H1 (cell line): Measurements from ENCODE around the gene TIA1. TPM values are rescaled to one million over a fixed set of nuclear protein-coding genes. Genes with fewer than 3 reads are reported as not detected.
"Not testable (repeated sequence)": the region's sequence is repeated elsewhere in the genome, so short reads cannot be mapped to it uniquely, and the experiment has no call there.

Experiments
- CTCF ChIA-PET: fragments of 300-600 bp; sonication (Branson Sonifier 250); formaldehyde crosslinking; loops from one replicate; lab custom pipeline; 2021; ENCODE audit not compliant: partially characterized antibody; lab: Charles Lee
- POLR2A ChIA-PET: fragments of 300-600 bp; sonication (Branson Sonifier 250); formaldehyde crosslinking; loops from one replicate; lab custom pipeline; 2021; ENCODE audit warnings: inconsistent platforms; ENCODE audit not compliant: partially characterized antibody; lab: Charles Lee
- DNase-seq, 2 experiments: peaks; one replicate each; pipeline versions ENCODE4 v3.0.0 to v3.0.0-alpha.2; 2010 to 2022; ENCODE audit warnings: low spot score in 2 of 2, low read depth in 1 of 2, mixed read lengths in 1 of 2
- FAIRE-seq: peaks from 2 replicates; lab custom pipeline; 2011; peaks lifted over from hg19 to GRCh38; lab: Jason Lieb, UNC
- H2AFZ ChIP-seq: 2 replicates; pipeline ENCODE4 v1.8.1; 2012; ENCODE audit warnings: low read length, inconsistent platforms
- H2AK5ac ChIP-seq: 2 replicates; pipeline ENCODE4 v1.6.1; 2013; ENCODE audit warnings: low read depth, low read length
- H2BK120ac ChIP-seq: replicated peaks from 2 replicates; pipeline ENCODE3; 2013; ENCODE audit warnings: low read depth, low read length, inconsistent platforms
- H2BK12ac ChIP-seq: 2 replicates; pipeline ENCODE4 v1.6.1; 2013; ENCODE audit warnings: low read depth, low read length
- H2BK15ac ChIP-seq: 2 replicates; pipeline ENCODE4 v1.6.1; 2013; ENCODE audit warnings: low read length
- H2BK20ac ChIP-seq: 2 replicates; pipeline ENCODE4 v1.6.1; 2013; ENCODE audit warnings: low read length
- H2BK5ac ChIP-seq: 2 replicates; pipeline ENCODE4 v1.6.1; 2013; ENCODE audit warnings: low read depth, low read length
- H3K14ac ChIP-seq: 2 replicates; pipeline ENCODE4 v1.6.1; 2013; ENCODE audit warnings: inconsistent platforms; ENCODE audit not compliant: insufficient read length
- H3K18ac ChIP-seq: 2 replicates; pipeline ENCODE4 v1.6.1; 2013; ENCODE audit warnings: low read length; ENCODE audit errors: extremely low read depth
- H3K23ac ChIP-seq: 2 replicates; pipeline ENCODE4 v1.6.1; 2013; ENCODE audit warnings: inconsistent platforms; ENCODE audit not compliant: insufficient read length
- H3K23me2 ChIP-seq: 2 replicates; pipeline ENCODE4 v1.6.1; 2013; ENCODE audit warnings: low read depth, low read length
- H3K27ac ChIP-seq: 2 replicates; pipeline ENCODE4 v1.6.1; 2011; ENCODE audit warnings: low read depth, low read length, inconsistent platforms
- H3K27me3 ChIP-seq, 4 experiments: replicated peaks in 1 of 4; 1 replicate in 1 of 4; 2 replicates in 3 of 4; pipeline versions ENCODE4 v1.6.1 to v1.8.1; 2011 to 2013; ENCODE audit warnings: low read length in 3 of 4, mild to moderate bottlenecking in 3 of 4, inconsistent platforms in 2 of 4, mixed read lengths in 2 of 4, moderate library complexity in 1 of 4; ENCODE audit not compliant: control insufficient read depth in 3 of 4, insufficient read depth in 3 of 4; ENCODE audit errors: extremely low read depth in 1 of 4
- H3K36me3 ChIP-seq, 4 experiments: 2 replicates each; pipeline versions ENCODE4 v1.6.1 to v1.8.1; 2011 to 2013; ENCODE audit warnings: mild to moderate bottlenecking in 4 of 4, low read length in 3 of 4, moderate library complexity in 2 of 4, control low read depth in 1 of 4, inconsistent platforms in 1 of 4; ENCODE audit not compliant: insufficient read depth in 4 of 4, control insufficient read depth in 2 of 4
- H3K4ac ChIP-seq: replicated peaks from 2 replicates; pipeline ENCODE3; 2013; ENCODE audit warnings: low read length, low read depth, mixed read lengths, inconsistent platforms; ENCODE audit not compliant: insufficient read length
- H3K4me1 ChIP-seq, 4 experiments: replicated peaks in 1 of 4; 1 replicate in 1 of 4; 2 replicates in 3 of 4; pipeline versions ENCODE4 v1.6.1 to v1.8.1; 2011 to 2013; ENCODE audit warnings: low read length in 3 of 4, inconsistent platforms in 2 of 4, mixed read lengths in 1 of 4; ENCODE audit not compliant: insufficient read depth in 4 of 4, control insufficient read depth in 3 of 4
- H3K4me2 ChIP-seq, 2 experiments: 2 replicates each; pipeline versions ENCODE4 v1.6.1 to v1.8.1; 2011 to 2013; ENCODE audit warnings: low read depth in 2 of 2, low read length in 2 of 2, control low read depth in 1 of 2, inconsistent platforms in 1 of 2, mild to moderate bottlenecking in 1 of 2; ENCODE audit not compliant: insufficient read depth in 1 of 2
- H3K4me3 ChIP-seq, 4 experiments: fragments of 200-600, 300-600 bp in 1 of 4; sonication (generic), shearing (Covaris generic), sonication (Bioruptor Twin) in 1 of 4; 2 replicates each; pipeline versions ENCODE4 v1.5.1 to v1.8.1; 2011 to 2016; ENCODE audit warnings: low read length in 4 of 4, low read depth in 3 of 4, control low read depth in 2 of 4, inconsistent platforms in 2 of 4, mild to moderate bottlenecking in 2 of 4, mixed read lengths in 1 of 4, moderate library complexity in 1 of 4; ENCODE audit not compliant: insufficient read depth in 2 of 4; ENCODE audit errors: extremely low read depth in 1 of 4
- H3K56ac ChIP-seq: replicated peaks from 2 replicates; pipeline ENCODE3; 2013; ENCODE audit warnings: low read depth, mild to moderate bottlenecking, mixed read lengths, low read length, inconsistent platforms; ENCODE audit not compliant: insufficient read length
- H3K79me1 ChIP-seq: 2 replicates; pipeline ENCODE4 v1.6.1; 2013; ENCODE audit warnings: low read depth, low read length, control low read depth
- H3K79me2 ChIP-seq, 2 experiments: 2 replicates each; pipeline versions ENCODE4 v1.6.1 to v1.8.1; 2012 to 2013; ENCODE audit warnings: low read length in 2 of 2, mild to moderate bottlenecking in 2 of 2, inconsistent platforms in 1 of 2; ENCODE audit not compliant: insufficient read depth in 2 of 2, control insufficient read depth in 1 of 2
- H3K9ac ChIP-seq, 4 experiments: replicated peaks in 1 of 4; 1 replicate in 1 of 4; 2 replicates in 3 of 4; pipeline versions ENCODE4 v1.6.1 to v1.8.1; 2011 to 2013; ENCODE audit warnings: low read depth in 3 of 4, low read length in 3 of 4, control low read depth in 2 of 4, mild to moderate bottlenecking in 2 of 4, moderate library complexity in 2 of 4, inconsistent platforms in 1 of 4; ENCODE audit errors: extremely low read depth in 1 of 4
- H3K9me3 ChIP-seq, 2 experiments: 2 replicates each; pipeline versions ENCODE4 v1.6.1 to v1.8.1; 2012 to 2013; ENCODE audit warnings: mild to moderate bottlenecking in 2 of 2, moderate library complexity in 2 of 2, control low read depth in 1 of 2, inconsistent platforms in 1 of 2, low read depth in 1 of 2, low read length in 1 of 2, mixed read lengths in 1 of 2; ENCODE audit not compliant: insufficient read depth in 2 of 2
- H4K20me1 ChIP-seq, 2 experiments: replicated peaks in 1 of 2; 2 replicates each; pipeline versions ENCODE3 to v1.8.1; 2011 to 2013; ENCODE audit warnings: inconsistent platforms in 2 of 2, low read length in 2 of 2, mild to moderate bottlenecking in 1 of 2; ENCODE audit not compliant: insufficient read depth in 2 of 2, control insufficient read depth in 1 of 2
- H4K5ac ChIP-seq: 2 replicates; pipeline ENCODE4 v1.6.1; 2013; ENCODE audit warnings: low read length, low read depth, mixed read lengths, inconsistent platforms; ENCODE audit not compliant: insufficient read length
- H4K8ac ChIP-seq: 2 replicates; pipeline ENCODE4 v1.8.0; 2013; ENCODE audit warnings: mild to moderate bottlenecking, moderate library complexity, low read length, inconsistent platforms; ENCODE audit not compliant: insufficient read depth; ENCODE audit errors: extremely low read depth
- H4K91ac ChIP-seq: replicated peaks from 2 replicates; pipeline ENCODE3; 2013; ENCODE audit warnings: low read length, mixed read lengths, inconsistent platforms; ENCODE audit not compliant: insufficient read length
- WGBS, 2 experiments: shearing (Covaris generic) in 1 of 2; methylation state at CpG; one replicate each; pipeline versions ENCODE4 v1.1.6 to v1.1.7; 2013 to 2015; ENCODE audit warnings: low lambda C conversion rate in 2 of 2, mixed read lengths in 2 of 2, inconsistent platforms in 1 of 2, low coverage in 1 of 2, missing lambda C conversion rate in 1 of 2; ENCODE audit not compliant: insufficient replicate concordance in 2 of 2, insufficient coverage in 1 of 2, insufficient read length in 1 of 2; ENCODE audit errors: extremely low coverage in 1 of 2, missing lambda C conversion rate in 1 of 2; 5-methylcytosine and 5-hydroxymethylcytosine counted together
- polyA plus RNA-seq, 7 experiments: library from polyadenylated mRNA; depleted of rRNA in 3 of 7; stranded (reverse) in 5 of 7; unstranded in 2 of 7; fragments of >200 nt in 5 of 7; fragments of 200-250 nt in 2 of 7; gene quantifications; 1 replicate in 5 of 7; 2 replicates in 1 of 7; 4 replicates in 1 of 7; pipeline versions ENCODE4 v1.2.1 to v1.2.3, GENCODE V29; 2011 to 2013; ENCODE audit warnings: missing spikeins in 2 of 7, mixed read lengths in 2 of 7
- total RNA-seq: library from RNA; stranded (reverse); fragmentation: NEBNext Ultra II Directional; extraction: Animal tissue kit (Norgen Biotek cat#: 25700); gene quantifications from 2 replicates; pipeline ENCODE4 v1.2.1, GENCODE V29; 2021

The TIA1 gene
- total and polyA plus RNA-seq, 2 of the 8 experiments (the other 6 are each of a cell fraction or from before 2014, with no cell fraction given) = 58.6 to 181 TPM

GRCh38 chr2:70266925-70267324, 18.5 kb upstream of the TIA1 start:
- H2BK120ac ChIP-seq, H3K4me3 ChIP-seq, H3K79me1 ChIP-seq, H4K8ac ChIP-seq, H3K14ac ChIP-seq, H3K23me2 ChIP-seq, H2BK12ac ChIP-seq, H3K27me3 ChIP-seq, FAIRE-seq, H3K4ac ChIP-seq, POLR2A ChIA-PET, H4K5ac ChIP-seq, H2AFZ ChIP-seq, H3K56ac ChIP-seq, H3K23ac ChIP-seq, H2BK5ac ChIP-seq, CTCF ChIA-PET, H3K18ac ChIP-seq, H4K20me1 ChIP-seq, H2BK15ac ChIP-seq, H4K91ac ChIP-seq, H2BK20ac ChIP-seq, DNase-seq, H3K9ac ChIP-seq, H3K9me3 ChIP-seq, H2AK5ac ChIP-seq, H3K27ac ChIP-seq, H3K4me2 ChIP-seq, H3K4me1 ChIP-seq, H3K79me2 ChIP-seq: not testable (repeated sequence)
- peaks cover 3 to 33% (median 11%) of the 10 kb centered on the region in 4 experiments; a peak in 6 of 8 replicates for H3K36me3 ChIP-seq
- WGBS, 2 experiments = 95% methylated on average over 21 of the region's 30 CpGs; no CpG with 5 or more reads in 1 of the 2 experiments
